Measurements from ENCODE around the gene TRAPPC3. TPM values are rescaled to one million over a fixed set of nuclear protein-coding genes. Genes with fewer than 3 reads are reported as not detected.

Gene TRAPPC3
- total and polyA plus RNA-seq, 9 of the 15 experiments (the other 6 are each of a cell fraction or from before 2014, with no cell fraction given), result 20.6 to 141 (median 112) TPM

- TF ChIP-seq ZNF75A (CRISPR knock-in tag; IDR thresholded peaks at IDR 0.05), result no peak
- TF ChIP-seq ETV1 (tag; conservative IDR thresholded peaks at IDR 0.05; ENCODE audit: low read depth), result no peak
- TF ChIP-seq GABPA (tag; conservative IDR thresholded peaks at IDR 0.05; ENCODE audit: low read depth), result no peak
- no peak for TF ChIP-seq ZNF146 (CRISPR knock-in tag; IDR thresholded peaks at IDR 0.05; ENCODE audit: unreplicated experiment)
- no peak for TF ChIP-seq MED1 (CRISPR knock-in tag; IDR thresholded peaks at IDR 0.05; ENCODE audit: borderline replicate concordance)
- TF ChIP-seq FOXJ3 (CRISPR knock-in tag; IDR thresholded peaks at IDR 0.05), result no peak
- no peak for TF ChIP-seq ELK1 (CRISPR knock-in tag; IDR thresholded peaks at IDR 0.05)
- no peak for TF ChIP-seq DACH1 (IDR thresholded peaks at IDR 0.05; ENCODE audit: partially characterized antibody)
- TF ChIP-seq TOE1 (IDR thresholded peaks at IDR 0.05; ENCODE audit: borderline replicate concordance), result no peak; the same call in 1 of the 2 replicates
- no peak for TF ChIP-seq TOE1 (CRISPR knock-in tag; IDR thresholded peaks at IDR 0.05; ENCODE audit: borderline replicate concordance, low read depth)
- TF ChIP-seq FOXK2 (conservative IDR thresholded peaks at IDR 0.05 in 1 of 2, IDR thresholded peaks at IDR 0.05 in 1 of 2; ENCODE audit: low read depth in 2 of 2), result no peak; a peak in 1 of 4 replicates
- peak in 2 of 3 experiments; percentile 43 to 52 for TF ChIP-seq YY1 (IDR thresholded peaks at IDR 0.05; ENCODE audit: borderline replicate concordance in 1 of 3, control insufficient read depth in 1 of 3, extremely low read depth in 1 of 3, insufficient read depth in 3 of 3, insufficient read length in 1 of 3, insufficient replicate concordance in 2 of 3, low read depth in 1 of 3, low read length in 2 of 3)
- no peak for TF ChIP-seq SLC30A9 (CRISPR knock-in tag; IDR thresholded peaks at IDR 0.05)
- no peak for TF ChIP-seq THRAP3 (IDR thresholded peaks at IDR 0.05; ENCODE audit: borderline replicate concordance)
- peak; percentile 52; the same call in 1 of the 2 replicates for TF ChIP-seq PHF21A (IDR thresholded peaks at IDR 0.05; ENCODE audit: borderline replicate concordance, low read depth)
- no peak for TF ChIP-seq MEF2A (IDR thresholded peaks at IDR 0.05; ENCODE audit: control insufficient read depth, low read depth, low read length)
- TF ChIP-seq ZNF695 (CRISPR knock-in tag; IDR thresholded peaks at IDR 0.05), result 0 out of 2 replicates have a peak, but pooled peaks have one; percentile 30
- no peak for TF ChIP-seq ZNF586 (CRISPR knock-in tag; conservative IDR thresholded peaks at IDR 0.05)
- TF ChIP-seq KLF6 (CRISPR knock-in tag; IDR thresholded peaks at IDR 0.05; ENCODE audit: borderline replicate concordance), result no peak
- no peak for TF ChIP-seq ILF3 (IDR thresholded peaks at IDR 0.05; ENCODE audit: borderline replicate concordance)
- no peak for TF ChIP-seq HMG20A (CRISPR knock-in tag; conservative IDR thresholded peaks at IDR 0.05)
- TF ChIP-seq POLR3A (IDR thresholded peaks at IDR 0.05; ENCODE audit: borderline replicate concordance, extremely low read depth, insufficient read depth, insufficient read length), result no peak
- TF ChIP-seq TFAP4 (CRISPR knock-in tag; IDR thresholded peaks at IDR 0.05; ENCODE audit: borderline replicate concordance), result peak; percentile 87
Observed at GRCh38 chr1:36150296-36151133, 1.2 kb upstream of the TRAPPC3 start (continued).

All from K562 (cell line).